DMS114 treated with DMSO at 0.1 percent for 48 hours (cell line): Measurements from ENCODE around the gene PCGF3.
"Not testable (repeated sequence)": the region's sequence is repeated elsewhere in the genome, so short reads cannot be mapped to it uniquely, and the experiment has no call there.

Source experiments
- DNase-seq: peaks from one replicate; lab custom pipeline; 2025; ENCODE audit not compliant: unreplicated experiment; lab: John Stamatoyannopoulos, UW

PCGF3 gene

GRCh38 chr4:740011-740410, 34.4 kb downstream of the PCGF3 start:
- no peak for DNase-seq

- DNase-seq = no peak
These were observed 35.1 kb downstream of the PCGF3 start for GRCh38 chr4:740656-741282.

- DNase-seq = no peak
These were observed 36.6 kb downstream of the PCGF3 start for GRCh38 chr4:742096-742741.

GRCh38 chr4:742742-743311, 37.2 kb downstream of the PCGF3 start:
- no peak for DNase-seq

GRCh38 chr4:743463-744211, 38.0 kb downstream of the PCGF3 start:
- no peak for DNase-seq

- no peak for DNase-seq
These were observed 38.7 kb downstream of the PCGF3 start for GRCh38 chr4:744212-744841.

- DNase-seq = no peak
These were observed 42.0 kb downstream of the PCGF3 start for GRCh38 chr4:747546-748170.

GRCh38 chr4:748461-748860, 42.8 kb downstream of the PCGF3 start:
- no peak for DNase-seq

GRCh38 chr4:749698-750666, 44.4 kb downstream of the PCGF3 start:
- DNase-seq = no peak

- DNase-seq = no peak
These were observed 46.0 kb downstream of the PCGF3 start for GRCh38 chr4:751676-752075.

- no peak for DNase-seq
These were observed 46.7 kb downstream of the PCGF3 start for GRCh38 chr4:752196-752861.

GRCh38 chr4:753186-753585, 47.6 kb downstream of the PCGF3 start:
- DNase-seq = not testable (repeated sequence)

- DNase-seq = no peak
These were observed 48.8 kb downstream of the PCGF3 start for GRCh38 chr4:754221-755120.

GRCh38 chr4:757111-757510, 51.5 kb downstream of the PCGF3 start:
- DNase-seq = no peak

- DNase-seq = not testable (repeated sequence)
These were observed 54.2 kb downstream of the PCGF3 start for GRCh38 chr4:759810-760209.

GRCh38 chr4:760616-761015, 55.0 kb downstream of the PCGF3 start:
- DNase-seq = no peak

GRCh38 chr4:761086-761485, 55.5 kb downstream of the PCGF3 start:
- DNase-seq = no peak

- no peak for DNase-seq
These were observed 56.1 kb downstream of the PCGF3 start for GRCh38 chr4:761739-762138.
